Measurements from ENCODE around the gene GFRA1.
A peak's percentile ranks its signal among the peaks of the same experiment; 100 is the strongest.

GFRA1 gene

DNA sequence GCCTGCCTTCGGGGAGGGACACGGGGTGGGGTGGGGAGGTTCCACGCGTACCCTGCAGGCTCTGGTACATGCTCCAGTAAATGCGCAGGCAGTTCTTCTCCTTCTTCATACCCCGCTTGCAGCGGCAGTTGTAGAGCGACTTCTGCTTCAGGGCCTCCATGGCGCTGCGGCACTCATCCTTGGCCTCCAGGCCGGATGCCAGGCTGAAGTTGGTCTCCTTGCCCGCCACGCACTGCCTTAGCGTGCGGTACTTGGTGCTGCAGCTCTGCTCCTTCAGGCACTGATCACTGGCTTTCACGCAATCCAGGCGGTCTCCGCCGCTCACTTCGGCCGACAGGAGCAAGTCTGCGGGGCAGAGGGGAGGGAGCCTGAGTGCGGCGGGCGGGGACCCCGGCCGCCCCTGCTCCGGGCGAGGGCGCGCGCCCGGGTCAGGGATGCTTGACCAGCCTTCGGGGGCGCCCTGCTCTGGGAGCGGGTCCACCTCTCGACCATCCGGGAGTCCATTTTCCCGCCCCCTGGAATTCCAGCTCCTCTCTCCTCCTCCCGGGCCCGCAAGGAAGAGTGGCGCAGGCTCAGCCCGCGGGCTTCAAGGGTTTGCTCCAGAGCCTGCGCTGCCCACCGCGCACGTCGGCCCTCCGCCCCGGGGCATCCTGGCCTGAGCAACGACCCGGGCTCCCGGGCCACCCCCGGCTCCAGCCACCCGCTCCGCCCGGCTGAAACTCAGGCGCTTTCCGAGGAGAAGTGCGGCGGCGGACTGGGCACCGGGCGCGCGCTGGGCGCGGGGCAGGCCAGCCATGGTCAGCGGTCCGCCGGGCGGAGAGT is 2.0 kb downstream of the GFRA1 start:
- DNase-seq (ENCODE audit: low spot score), result no peak

DNA sequence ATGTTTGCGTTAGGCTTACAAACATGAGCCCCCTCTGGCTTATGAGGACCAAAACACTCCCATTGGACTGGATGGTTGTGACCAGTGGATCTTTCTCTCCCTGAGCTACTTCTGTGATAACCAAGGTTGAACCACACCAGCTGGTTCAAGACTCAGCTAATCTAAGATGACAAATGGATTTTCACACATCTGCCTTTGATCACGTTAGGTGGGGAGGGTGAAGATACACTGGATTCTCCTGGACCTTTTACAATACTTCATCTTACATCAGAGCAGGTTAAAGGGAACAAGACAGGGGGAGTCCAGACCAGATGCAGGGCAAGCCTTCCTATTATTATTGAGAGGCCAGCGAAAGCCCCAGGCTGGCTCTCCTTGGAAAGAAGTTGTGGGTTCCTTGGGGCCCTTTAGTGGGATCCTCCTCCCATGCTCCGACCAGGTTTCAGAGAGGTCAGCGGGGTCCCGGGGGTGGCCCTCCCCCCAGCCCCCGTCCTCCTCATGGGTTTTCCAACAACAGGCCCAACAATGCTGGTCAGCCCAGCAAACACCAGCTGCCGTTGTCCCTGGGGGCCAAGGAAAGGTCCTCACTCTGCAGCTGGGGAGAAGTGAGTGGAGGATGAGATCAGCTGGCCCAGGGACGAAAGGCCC is 2.8 kb downstream of the GFRA1 start:
- no peak for DNase-seq (ENCODE audit: low spot score)

DNA sequence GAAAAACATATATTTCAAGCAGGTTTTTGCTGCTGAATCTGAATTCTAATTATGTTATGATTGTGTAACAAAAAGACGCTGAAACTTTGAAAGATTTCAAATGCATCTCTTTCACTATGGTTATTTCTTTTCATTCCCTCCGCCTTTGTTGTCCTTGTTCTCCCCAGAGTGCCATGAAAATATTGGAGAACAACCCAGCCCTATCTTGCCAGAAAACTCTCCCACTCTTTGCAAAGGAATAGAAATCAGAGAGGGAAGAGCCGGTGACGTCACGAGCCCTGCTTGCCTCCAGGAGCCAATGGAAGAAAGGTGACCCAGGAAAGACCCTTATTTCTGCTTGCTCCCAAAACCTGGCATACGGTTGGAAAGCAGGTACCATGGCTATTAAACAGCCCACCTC is 3.4 kb downstream of the GFRA1 start:
- DNase-seq (ENCODE audit: low spot score), result no peak

DNA sequence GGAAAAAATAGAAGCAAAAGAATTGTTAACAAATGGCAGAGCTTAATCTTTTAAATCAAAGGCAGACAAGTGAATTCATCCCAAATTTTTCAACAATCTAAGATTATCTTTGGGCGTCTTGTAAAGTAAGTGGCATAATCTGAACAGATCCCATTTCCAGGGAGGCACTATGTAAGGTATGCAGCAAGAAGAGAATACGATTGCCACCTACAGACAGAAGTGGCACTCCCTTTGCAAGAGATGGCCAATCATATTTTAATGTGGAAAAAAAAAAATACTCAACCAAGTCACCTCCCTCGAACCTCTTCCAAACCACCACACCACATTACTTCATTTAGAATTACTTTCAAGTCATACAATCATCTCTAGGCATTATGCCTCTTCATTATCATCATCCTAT is 4.0 kb downstream of the GFRA1 start:
- DNase-seq (ENCODE audit: low spot score), result no peak

DNA sequence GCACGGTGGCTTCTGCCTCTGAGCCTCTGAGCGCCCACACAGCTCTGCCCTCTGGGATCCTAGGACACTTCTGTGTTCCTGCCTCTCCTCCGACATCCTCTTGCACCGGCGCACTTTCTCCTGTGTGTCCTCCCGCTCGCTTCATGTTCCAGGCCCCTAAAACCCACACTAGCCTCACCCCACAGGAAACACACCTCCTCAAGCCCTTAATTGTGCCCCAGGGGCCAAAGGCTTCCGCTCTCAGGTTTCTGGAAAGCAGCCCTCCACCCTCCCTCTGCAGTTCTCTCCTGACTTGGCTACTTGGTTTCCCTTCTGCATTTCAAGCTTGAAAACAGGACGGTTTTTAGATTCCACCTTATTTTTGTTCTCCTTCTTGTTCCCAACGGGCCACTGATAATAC is 7.3 kb downstream of the GFRA1 start:
- DNase-seq (ENCODE audit: low spot score), result no peak

DNA sequence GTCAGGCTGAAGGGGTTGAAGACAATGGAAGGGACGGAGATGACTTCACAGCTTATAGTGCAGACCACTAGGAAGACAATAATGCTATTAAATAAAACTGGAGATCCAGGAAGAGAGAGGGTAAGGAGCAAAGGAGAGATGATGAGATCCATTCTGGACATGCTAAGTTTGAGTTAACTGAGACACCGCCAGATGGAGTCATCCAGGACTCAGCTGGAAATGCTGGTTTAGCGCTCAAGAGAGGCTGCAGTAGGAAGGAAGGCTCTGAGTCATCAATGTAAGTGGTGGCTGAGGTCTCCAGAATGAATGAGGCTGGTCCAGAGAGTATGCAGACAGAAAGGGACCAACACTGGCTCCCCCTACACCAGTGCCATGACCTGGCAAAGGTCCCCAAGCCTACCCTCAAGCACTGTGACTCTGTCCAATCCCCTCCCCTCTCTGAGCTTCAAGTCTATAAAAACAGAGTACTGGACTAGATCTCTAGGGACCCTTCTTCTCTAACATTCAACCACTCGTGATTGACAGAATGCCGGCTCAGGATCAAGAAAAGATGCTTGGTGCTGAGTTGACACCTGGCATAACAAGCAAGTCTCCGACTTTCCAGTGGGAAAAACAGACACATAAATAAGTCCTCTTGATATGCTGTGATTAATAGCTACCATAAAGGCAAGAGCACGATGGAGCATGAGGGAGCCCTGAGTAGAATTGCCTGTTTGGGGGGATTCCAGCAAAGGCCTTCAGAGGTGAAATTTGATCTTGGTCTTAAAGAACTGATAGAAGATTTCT is 8.9 kb downstream of the GFRA1 start:
- peak; percentile 20 for DNase-seq (ENCODE audit: low spot score)

DNA sequence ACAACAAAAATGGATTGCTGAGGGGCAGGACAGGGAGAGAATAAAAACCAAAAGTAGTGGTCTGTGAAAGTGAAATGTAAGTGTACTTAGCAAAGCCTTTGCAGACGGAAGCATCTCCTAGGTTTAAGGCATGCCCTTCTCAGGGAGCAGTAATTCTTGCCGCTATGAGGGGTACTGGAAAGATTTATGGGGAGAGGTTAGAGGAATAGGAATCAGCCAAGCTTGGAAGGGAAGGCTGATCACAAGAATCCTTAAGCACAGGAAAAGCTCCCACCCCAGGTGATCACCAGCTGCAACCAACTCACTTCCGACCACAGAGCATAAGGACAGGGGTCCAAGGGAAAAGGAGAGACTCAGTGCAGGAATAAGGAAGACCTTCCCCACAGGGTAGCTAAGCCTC is 10.3 kb downstream of the GFRA1 start:
- no peak for DNase-seq (ENCODE audit: low spot score)

DNA sequence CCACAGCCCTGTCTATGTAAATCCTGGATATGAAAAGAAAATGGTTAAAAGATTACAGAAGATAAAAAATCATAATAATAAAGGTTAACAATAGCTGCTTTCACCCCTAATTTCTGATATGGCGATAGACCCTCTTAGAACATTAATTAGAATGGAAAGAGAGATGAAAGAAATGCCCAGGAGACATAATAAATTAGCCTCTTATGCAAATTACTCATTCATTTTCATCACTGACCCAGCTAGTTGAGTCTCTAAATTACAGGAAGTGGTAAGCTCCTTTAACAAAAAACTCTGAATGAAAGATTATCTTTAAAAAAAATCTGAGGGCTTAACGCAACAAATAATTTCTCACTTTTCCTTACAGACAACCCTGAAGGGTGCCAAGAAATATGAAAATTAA is 12.4 kb downstream of the GFRA1 start:
- DNase-seq (ENCODE audit: low spot score), result no peak

DNA sequence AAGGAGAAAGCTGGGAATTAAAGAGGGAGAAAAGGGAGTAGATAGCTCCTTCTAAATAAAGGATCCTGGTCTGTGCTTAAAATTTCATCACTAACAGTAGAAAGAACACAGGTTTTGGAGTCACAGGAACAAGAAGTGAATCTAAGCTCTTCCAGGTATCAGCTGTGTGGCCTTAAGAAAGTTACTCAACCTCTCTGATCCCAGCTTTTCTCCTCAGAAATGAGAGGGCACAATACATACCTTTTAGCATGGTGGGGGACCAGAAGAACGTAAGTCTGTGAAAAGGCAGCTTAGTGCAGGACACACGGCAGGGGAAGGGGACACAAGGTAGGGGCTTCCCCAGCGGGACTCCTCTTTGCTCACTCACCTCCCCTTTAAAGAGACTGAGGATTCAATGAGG is 13.4 kb downstream of the GFRA1 start:
- no peak for DNase-seq (ENCODE audit: low spot score)

DNA sequence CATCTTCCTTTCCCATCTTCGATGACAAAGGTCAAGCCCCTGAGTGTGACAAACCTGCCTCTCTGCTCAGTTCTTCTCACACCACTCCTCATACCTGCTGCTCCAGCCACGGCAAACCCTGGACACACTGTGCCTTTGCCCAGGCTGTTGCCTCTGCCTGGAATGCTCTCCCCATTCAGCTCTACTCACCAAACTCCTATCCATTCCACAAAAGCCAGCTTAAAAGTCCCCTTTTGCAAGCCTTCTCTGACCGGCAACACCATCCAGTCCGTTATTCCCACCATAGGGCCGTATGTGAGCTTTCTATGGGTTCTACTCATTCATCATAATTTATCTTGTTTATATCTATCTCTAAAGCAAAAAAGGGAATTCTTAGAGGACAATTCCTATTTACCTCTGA is 15.2 kb downstream of the GFRA1 start:
- DNase-seq (ENCODE audit: low spot score), result no peak

DNA sequence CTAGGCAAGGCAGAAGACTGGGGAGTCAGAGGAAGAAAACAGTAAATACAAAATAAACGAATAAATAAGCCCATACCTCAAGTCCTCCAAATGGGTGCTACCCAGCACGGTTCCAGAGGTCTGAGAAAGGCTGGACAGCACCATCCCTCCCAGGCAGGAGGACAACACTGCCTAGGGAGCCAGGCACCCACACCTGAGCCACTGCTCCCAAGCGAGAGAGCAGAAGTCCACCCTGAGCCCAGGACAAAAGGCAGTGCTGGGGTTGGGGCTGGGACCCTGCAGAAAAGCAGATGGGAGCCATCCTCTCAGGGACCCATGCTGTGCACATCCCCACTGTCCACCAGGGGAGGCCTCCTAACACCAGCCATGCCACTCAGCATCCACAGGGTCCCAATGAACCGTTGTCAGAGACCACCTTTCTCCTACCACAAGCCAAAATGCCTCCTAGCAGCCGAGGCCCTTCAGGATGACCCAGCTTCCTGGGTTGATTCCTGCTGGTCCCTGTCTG is 16.2 kb downstream of the GFRA1 start:
- DNase-seq (ENCODE audit: low spot score), result no peak

DNA sequence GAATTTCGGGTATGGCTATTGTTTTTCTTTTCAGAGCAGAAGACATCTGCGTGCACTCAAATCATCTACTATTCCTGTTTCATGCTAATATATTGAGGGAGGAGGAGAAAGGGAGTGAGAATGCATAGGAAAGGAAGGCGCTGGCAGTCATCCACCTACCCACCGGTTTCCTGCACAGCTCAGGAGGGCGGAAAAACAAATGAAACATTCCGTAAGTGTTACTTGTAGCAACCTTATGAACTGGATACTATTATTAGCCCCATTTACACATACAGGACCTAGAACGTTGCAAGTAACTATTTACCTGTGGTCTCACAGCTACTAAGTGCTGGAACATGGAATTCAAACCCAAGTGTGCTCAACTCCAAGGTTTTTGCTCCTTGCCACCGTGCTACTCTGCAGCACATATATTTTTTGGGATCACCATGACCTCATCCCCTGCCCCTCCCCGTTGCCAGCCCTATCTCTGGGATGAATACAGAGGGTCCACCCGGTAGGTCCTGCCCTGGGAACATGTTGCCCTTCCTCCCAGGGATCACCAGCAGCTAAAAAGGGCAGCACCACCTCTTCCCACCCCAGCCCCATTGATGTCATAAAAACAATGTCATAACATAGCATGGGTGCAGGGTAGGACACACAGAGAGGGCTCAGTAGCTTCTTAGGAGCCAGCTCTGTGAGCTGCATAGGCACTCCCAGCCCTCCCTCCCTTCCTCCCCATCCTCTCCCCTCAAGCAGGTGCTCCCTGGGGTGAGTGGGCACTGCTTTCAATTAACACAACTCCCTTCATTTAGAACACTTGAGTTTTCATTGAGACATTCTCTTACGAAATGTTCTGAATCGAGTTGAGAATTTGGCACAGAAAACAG is 16.9 kb downstream of the GFRA1 start:
- no peak for DNase-seq (ENCODE audit: low spot score)

DNA sequence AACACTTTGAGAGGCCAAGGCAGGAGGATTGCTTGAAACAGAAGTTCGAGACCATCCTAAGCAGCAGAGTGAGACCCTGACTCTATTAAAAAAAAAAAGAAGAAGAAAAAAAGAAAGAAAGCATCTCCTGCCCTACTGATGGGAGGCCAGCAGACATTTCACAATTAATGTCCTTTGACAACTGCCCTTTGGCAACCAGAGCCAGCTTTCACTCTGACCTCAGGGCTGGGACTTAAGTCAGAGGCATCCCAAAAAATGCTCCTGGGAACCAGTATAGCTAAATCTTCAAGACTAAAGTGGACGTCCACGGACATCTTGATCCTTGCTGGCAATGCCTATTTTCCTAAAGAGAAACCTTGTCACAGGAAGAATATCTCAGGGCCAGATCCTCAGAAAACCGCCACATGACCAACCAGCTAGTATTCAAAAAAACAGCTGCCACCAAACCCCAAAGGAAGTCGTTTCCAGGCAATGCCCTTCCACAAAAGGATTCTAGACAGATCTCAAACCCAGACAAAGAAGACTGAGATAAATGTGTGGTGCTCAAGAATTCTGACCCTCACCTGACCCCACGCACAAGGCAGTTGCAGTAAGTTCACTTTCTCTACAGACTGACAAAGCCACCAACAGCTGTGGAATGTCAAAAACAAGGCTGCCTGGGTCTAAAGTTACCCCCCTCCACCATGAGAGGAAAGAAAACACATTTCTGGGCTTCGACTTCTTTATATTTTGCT is 18.4 kb downstream of the GFRA1 start:
- DNase-seq (ENCODE audit: low spot score), result no peak

DNA sequence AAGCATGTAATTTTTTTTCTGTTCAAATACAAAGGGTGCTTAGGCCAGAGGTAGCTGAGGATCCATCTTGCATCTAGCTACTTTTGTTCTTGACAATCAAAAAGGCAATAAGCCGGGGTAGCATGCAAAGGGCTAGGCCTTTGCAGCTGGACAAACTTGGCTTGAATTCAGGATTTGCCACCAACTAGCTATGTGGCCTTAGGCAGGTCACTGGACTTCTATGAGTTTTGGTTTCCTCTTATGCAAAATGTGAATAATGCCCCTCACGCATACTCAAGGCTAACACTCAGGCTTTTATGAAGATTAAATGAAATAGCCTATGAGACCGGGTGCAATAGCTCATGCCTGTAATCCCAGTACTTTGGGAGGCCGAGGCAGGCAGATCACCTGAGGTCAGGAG is 19.3 kb downstream of the GFRA1 start:
- DNase-seq (ENCODE audit: low spot score), result no peak

DNA sequence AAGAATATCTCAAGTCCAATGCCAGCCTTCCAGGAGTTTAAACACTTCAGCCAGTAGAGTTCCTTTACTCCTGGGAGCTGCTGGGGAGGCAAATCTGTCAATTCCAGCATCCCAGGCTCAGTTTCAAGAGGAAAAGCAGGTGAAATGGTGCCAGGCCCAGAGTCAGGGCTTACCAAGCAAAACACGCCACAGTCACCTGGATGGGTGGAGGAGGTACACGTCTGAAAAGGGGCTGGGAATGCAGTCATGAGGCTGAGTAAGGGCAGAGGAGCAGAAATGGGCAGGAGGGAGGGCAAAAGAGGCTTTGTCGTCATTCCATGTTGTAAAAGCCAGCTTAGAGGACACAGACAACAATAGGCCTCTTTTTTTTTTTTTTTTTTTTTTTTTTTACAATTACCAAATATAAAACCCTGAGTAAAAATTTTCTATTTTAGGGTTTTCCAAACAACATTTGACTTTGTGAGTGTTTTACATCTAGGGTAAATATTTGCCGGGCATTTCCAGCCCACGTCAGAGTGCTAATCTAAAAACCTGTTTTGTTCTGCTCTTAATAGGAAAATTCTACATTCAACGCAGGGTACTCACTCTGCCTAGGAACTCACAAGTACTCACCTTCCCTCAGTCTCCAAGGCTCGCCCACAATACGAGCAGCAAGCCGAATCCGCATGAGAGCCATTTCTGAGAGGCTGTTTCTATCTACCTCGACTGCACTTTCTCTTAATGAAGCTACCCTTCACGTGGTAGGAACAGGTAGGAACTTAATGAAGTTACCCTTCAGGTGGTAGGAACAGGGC is 21.2 kb downstream of the GFRA1 start:
- no peak for DNase-seq (ENCODE audit: low spot score)

DNA sequence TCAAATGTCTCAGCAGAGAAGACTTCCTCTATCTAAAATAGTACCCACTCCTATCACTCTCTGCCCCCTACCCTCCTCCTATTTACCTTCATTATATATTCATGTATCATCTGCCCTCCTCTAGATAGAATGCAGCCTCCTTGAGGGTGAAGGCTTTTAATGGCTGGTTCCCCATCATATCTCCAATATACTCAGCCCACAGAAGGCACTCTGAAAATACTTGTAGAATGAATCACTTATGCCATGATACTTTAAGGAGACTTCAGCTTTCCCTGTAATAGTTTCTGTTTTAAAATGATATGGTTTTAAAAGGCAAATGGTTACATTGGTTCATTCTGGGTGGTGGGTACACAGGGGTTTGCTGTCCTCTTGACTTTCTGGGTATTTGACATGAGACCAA is 25.3 kb downstream of the GFRA1 start:
- no peak for DNase-seq (ENCODE audit: low spot score)

DNA sequence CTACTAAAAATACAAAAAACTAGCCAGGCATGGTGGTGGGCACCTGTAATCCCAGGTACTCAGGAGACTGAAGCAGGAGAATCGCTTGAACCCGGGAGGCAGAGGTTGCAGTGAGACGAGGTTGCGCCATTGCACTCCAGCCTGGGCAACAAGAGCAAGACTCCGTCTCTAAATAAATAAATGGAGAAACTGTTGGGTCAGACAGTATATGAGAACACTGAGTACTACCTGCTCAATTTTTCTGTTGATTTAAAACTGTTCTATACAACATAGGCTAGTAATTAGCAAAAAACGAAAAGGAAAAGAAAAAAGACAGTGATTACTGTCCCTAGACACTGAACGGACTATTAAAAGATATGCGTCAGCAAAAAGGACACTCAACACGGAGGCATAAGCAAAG is 26.7 kb downstream of the GFRA1 start:
- no peak for DNase-seq (ENCODE audit: low spot score)

DNA sequence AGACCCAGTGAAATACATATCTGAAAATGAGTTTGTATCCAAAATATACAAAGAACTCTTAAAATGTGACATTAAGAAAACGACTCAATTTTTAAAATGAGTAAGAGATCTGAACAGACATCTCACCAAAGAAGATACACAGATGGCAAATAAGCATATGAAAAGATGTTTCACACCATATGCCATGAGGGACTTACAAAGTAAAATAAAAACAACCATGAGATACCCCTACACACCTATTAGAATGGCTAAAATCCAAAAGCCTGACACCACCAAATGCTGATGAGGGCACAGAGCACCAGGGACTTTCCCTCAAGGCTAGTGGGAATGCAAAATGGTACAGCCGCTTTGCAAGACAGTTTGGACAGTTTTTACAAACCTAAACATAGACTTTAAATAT is 27.9 kb downstream of the GFRA1 start:
- DNase-seq (ENCODE audit: low spot score), result no peak

DNA sequence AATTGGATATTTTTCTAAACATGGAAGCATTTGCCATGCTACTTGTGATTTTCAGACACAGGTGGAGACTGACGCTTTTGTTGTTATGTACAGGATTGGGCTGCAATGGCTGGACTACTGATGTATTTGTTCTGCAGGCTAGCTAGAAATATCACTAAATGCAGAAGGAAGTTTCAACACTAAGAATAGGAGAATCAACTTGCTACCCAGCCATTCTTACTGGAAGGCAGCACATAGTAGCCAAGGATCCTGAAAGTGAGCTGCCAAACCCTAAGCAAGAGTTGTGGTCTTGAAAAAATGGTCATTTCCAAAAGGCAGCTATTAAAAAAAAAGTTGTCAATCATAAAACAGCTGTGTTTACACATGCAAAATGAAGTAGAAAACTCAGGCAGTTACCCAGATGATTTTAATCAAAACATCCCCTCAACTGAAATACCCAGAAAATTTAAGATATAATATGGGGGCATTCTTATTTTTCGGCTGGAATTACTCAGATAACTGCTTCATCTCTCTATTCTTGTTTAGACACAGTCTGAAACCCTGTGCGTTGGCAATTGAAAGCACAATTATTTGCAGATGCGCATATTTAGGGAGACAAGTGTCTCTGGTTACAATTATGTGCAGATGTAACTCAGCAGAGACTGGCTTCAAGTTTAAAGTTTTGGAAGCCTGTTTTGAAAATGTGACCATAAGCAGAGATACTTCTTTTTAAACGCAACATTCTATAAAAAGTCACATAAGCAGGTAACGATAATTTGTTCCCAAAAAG is 31.2 kb downstream of the GFRA1 start:
- no peak for DNase-seq (ENCODE audit: low spot score)

DNA sequence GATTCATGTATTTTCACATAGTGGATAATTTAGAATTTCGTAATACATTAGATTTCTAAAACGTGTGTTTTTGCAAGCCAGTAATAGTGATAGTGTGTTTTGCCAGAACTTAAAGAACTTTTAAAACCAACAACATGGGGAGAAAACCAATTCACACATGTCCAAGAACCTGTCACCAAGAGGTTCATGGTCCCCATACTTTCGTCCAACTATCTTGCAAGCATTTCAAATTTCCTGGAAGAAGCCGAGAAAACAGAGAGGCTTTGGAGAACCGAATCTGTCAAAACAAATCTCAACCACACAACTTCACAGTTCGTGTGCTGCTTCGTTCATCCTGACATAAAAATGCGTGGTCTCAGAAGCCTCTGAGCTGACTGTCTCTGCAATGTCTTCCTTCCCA is 31.9 kb downstream of the GFRA1 start:
- no peak for DNase-seq (ENCODE audit: low spot score)
